ENCODE measurements around the gene MRPL2. TPM values are rescaled to one million over a fixed set of nuclear protein-coding genes. Genes with fewer than 3 reads are reported as not detected.
A peak's percentile ranks its signal among the peaks of the same experiment; 100 is the strongest.

MRPL2 gene
- polyA plus RNA-seq, 3 donors, result 23.9 to 26.9 (median 26.3) TPM

DNA sequence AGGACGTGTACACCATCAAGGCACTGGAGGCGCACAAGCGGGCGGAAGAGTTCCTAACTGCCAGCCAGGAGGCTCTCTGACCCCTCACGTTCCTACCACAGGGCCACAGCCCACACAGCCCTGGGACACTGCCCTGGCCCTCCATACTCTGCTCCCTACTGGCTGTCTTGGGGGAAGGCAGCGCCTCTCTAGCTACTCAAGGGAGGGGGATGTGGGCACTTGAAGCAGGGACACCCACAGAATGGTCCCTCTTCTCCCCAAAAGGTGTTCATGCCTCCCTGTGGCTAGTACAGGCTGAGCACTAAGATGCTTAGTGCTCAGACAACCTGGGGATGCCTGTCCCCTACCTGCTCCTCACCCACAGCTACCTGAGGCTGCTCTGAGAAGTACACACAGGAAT, 48.0 kb downstream of the MRPL2 start:
- no peak overlapping the region for H2AFZ ChIP-seq (ENCODE audit: insufficient read depth, low read depth, low read length, poor library complexity, severe bottlenecking)
- H3K27me3 Mint-ChIP-seq (ENCODE audit: low read depth in 3 of 3), result peaks cover 0 to 3% (median 1%) of the 10 kb centered on the region in 3 donors
- no peak overlapping the region for H3K4me3 ChIP-seq (replicated peaks in 1 of 3; ENCODE audit: low read depth in 2 of 3, low read length in 3 of 3)
- DNase-seq, result no peak
- no peak overlapping the region for H3K9ac ChIP-seq (ENCODE audit: insufficient read depth, low read length, poor library complexity, severe bottlenecking)
- peak overlapping the region in 2 of 7 donors; percentile 3 to 13 for H3K27ac Mint-ChIP-seq
- 80% methylated on average over 1 of the region's 6 CpGs for WGBS (ENCODE audit: insufficient coverage)
- H3K9me3 ChIP-seq (replicated peaks in 1 of 2; ENCODE audit: control insufficient read depth in 1 of 2, insufficient read depth in 1 of 2, low read length in 2 of 2), result no peaks in the 10 kb centered on the region
- peaks cover 34% of the 10 kb centered on the region for H3K4me1 Mint-ChIP-seq
- peaks cover 19% of the 10 kb centered on the region for H4K20me1 ChIP-seq (ENCODE audit: insufficient read depth, low read length)
- peaks cover 60 to 62% of the 10 kb centered on the region in 2 donors for H3K36me3 ChIP-seq (replicated peaks in 1 of 2; ENCODE audit: control insufficient read depth in 1 of 2, insufficient read depth in 2 of 2, low read length in 2 of 2)
- H3K79me2 ChIP-seq (ENCODE audit: insufficient read depth, low read length), result peaks cover 42% of the 10 kb centered on the region
- intact Hi-C loops (cut with micrococcal nuclease), result loop anchor here (5.0 to 10.0 kb wide), 3 partner anchors 34 to 504 kb away; partner anchors contain the start of genes PEX6 (in 2 of the 2), LRRC73 (in 1 of the 2), POLR1C (in 1 of the 2) and YIPF3 (in 1 of the 2)
- no peak for TF ChIP-seq CTCF (IDR thresholded peaks at IDR 0.05)
- no peak overlapping the region for H3K27ac ChIP-seq (ENCODE audit: low read depth in 1 of 2, low read length in 2 of 2)
- peaks cover 31 to 34% of the 10 kb centered on the region in 2 donors for H3K4me1 ChIP-seq (ENCODE audit: control insufficient read depth in 1 of 2, insufficient read depth in 2 of 2, low read length in 2 of 2)
- H3K9me3 Mint-ChIP-seq, result no peaks in the 10 kb centered on the region
- peaks cover 54 to 57% of the 10 kb centered on the region in 2 donors for H3K36me3 Mint-ChIP-seq
- H3K4me3 Mint-ChIP-seq, result no peak overlapping the region
- no peaks in the 10 kb centered on the region for H3K27me3 ChIP-seq (ENCODE audit: control insufficient read depth in 2 of 2, insufficient read depth in 2 of 2, low read length in 2 of 2)
- no peak overlapping the region for H3K4me2 ChIP-seq (replicated peaks; ENCODE audit: extremely low read depth, low read length, poor library complexity, severe bottlenecking)

DNA sequence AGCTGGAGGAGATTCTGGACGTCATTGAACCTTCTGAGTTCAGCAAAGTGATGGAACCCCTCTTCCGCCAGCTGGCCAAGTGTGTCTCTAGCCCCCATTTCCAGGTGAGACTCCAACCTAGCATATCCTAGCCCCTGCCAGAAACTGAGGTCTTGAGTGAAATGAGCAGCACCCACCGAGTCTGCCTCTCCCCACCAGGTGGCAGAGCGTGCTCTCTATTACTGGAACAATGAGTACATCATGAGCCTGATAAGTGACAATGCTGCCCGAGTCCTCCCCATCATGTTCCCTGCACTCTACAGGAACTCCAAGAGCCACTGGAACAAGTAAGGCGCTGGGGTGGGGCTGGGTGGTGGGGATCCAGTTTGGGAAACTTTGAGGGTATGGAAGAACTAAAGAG, 50.1 kb downstream of the MRPL2 start:
- H3K36me3 Mint-ChIP-seq, result peaks cover 59 to 65% of the 10 kb centered on the region in 2 donors
- intact Hi-C loops (cut with micrococcal nuclease), result loop anchor here in 1 of 2 donors (5.0 kb wide), 1 partner anchor 133 kb away; no protein-coding TSS in a partner anchor
- Histone ChIP-seq H4K20me1 (ENCODE audit: insufficient read depth, low read length) (peaks cover 4% of the 10 kb centered on the region), H3K27ac (ENCODE audit: low read depth in 1 of 2, low read length in 2 of 2) (no peak overlapping the region), H3K79me2 (ENCODE audit: insufficient read depth, low read length) (peaks cover 21% of the 10 kb centered on the region), H2AFZ (ENCODE audit: insufficient read depth, low read depth, low read length, poor library complexity, severe bottlenecking) (no peak overlapping the region), H3K9ac (ENCODE audit: insufficient read depth, low read length, poor library complexity, severe bottlenecking) (no peak overlapping the region), H3K4me1 (ENCODE audit: control insufficient read depth in 1 of 2, insufficient read depth in 2 of 2, low read length in 2 of 2) (peaks cover 12 to 14% of the 10 kb centered on the region in 2 donors), H3K36me3 (replicated peaks in 1 of 2; ENCODE audit: control insufficient read depth in 1 of 2, insufficient read depth in 2 of 2, low read length in 2 of 2) (peaks cover 65 to 72% of the 10 kb centered on the region in 2 donors), H3K9me3 (replicated peaks in 1 of 2; ENCODE audit: control insufficient read depth in 1 of 2, insufficient read depth in 1 of 2, low read length in 2 of 2) (no peaks in the 10 kb centered on the region), H3K4me2 (replicated peaks; ENCODE audit: extremely low read depth, low read length, poor library complexity, severe bottlenecking) (no peak overlapping the region), H3K4me3 (replicated peaks in 1 of 3; ENCODE audit: low read depth in 2 of 3, low read length in 3 of 3) (no peak overlapping the region), H3K27me3 (ENCODE audit: control insufficient read depth in 2 of 2, insufficient read depth in 2 of 2, low read length in 2 of 2) (no peaks in the 10 kb centered on the region)
- no peak for DNase-seq
- peak overlapping the region in 1 of 7 donors; percentile 12 for H3K27ac Mint-ChIP-seq
- TF ChIP-seq CTCF (IDR thresholded peaks at IDR 0.05), result peak; percentile 27
- peaks cover 0 to 3% (median 0%) of the 10 kb centered on the region in 3 donors for H3K27me3 Mint-ChIP-seq (ENCODE audit: low read depth in 3 of 3)
- no peaks in the 10 kb centered on the region for H3K9me3 Mint-ChIP-seq
- H3K4me3 Mint-ChIP-seq, result no peak overlapping the region
- peaks cover 16% of the 10 kb centered on the region for H3K4me1 Mint-ChIP-seq
- WGBS (ENCODE audit: insufficient coverage), result 93% methylated on average over 3 of the region's 6 CpGs

All from CD14-positive monocyte (primary cell).